ENCODE data around the gene MPDZ.

GRCh38 chr9:13278368-13279246, 885 bp downstream of the MPDZ start:
- TF ChIP-seq, protein P1, sequence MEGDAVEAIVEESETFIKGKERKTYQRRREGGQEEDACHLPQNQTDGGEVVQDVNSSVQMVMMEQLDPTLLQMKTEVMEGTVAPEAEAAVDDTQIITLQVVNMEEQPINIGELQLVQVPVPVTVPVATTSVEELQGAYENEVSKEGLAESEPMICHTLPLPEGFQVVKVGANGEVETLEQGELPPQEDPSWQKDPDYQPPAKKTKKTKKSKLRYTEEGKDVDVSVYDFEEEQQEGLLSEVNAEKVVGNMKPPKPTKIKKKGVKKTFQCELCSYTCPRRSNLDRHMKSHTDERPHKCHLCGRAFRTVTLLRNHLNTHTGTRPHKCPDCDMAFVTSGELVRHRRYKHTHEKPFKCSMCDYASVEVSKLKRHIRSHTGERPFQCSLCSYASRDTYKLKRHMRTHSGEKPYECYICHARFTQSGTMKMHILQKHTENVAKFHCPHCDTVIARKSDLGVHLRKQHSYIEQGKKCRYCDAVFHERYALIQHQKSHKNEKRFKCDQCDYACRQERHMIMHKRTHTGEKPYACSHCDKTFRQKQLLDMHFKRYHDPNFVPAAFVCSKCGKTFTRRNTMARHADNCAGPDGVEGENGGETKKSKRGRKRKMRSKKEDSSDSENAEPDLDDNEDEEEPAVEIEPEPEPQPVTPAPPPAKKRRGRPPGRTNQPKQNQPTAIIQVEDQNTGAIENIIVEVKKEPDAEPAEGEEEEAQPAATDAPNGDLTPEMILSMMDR (IDR thresholded peaks at IDR 0.05) = no peak
- TF ChIP-seq POLR2A (IDR thresholded peaks at IDR 0.05) = no peak
